Activated T-cell treated with anti-CD3 and anti-CD28 coated beads, Interleukin-2, amount 50 U/mL, for 24 hours (primary cell): Measurements from ENCODE around the gene PPP1R1B.

Source experiments
- DNase-seq: peaks from one replicate; pipeline ENCODE4 v3.0.0-alpha.2; 2020
- H3K27ac Mint-ChIP-seq: 2 replicates; pipeline ENCODE4 v1.8.0; 2020; ENCODE audit warnings: mild to moderate bottlenecking, mixed read lengths
- H3K27me3 Mint-ChIP-seq: 2 replicates; pipeline ENCODE4 v1.8.0; 2020; ENCODE audit warnings: mixed read lengths
- H3K36me3 Mint-ChIP-seq: 2 replicates; pipeline ENCODE4 v1.8.0; 2020; ENCODE audit warnings: low read depth, mixed read lengths
- H3K4me1 Mint-ChIP-seq: 2 replicates; pipeline ENCODE4 v1.8.0; 2020; ENCODE audit warnings: low read depth, mixed read lengths
- H3K4me3 Mint-ChIP-seq: 2 replicates; pipeline ENCODE4 v1.8.0; 2020; ENCODE audit warnings: mild to moderate bottlenecking, moderate library complexity, mixed read lengths
- H3K9me3 Mint-ChIP-seq: 2 replicates; pipeline ENCODE4 v1.8.0; 2020; ENCODE audit warnings: mixed read lengths

The PPP1R1B gene

GRCh38 chr17:39667262-39667944, 40.7 kb downstream of the PPP1R1B start:
- Mint-ChIP-seq H3K4me3 (no peak overlapping the region), H3K27me3 (peaks cover 42% of the 10 kb centered on the region), H3K27ac (no peak overlapping the region), H3K9me3 (no peaks in the 10 kb centered on the region), H3K4me1 (peaks cover 13% of the 10 kb centered on the region), H3K36me3 (peaks cover 9% of the 10 kb centered on the region)
- DNase-seq: peak; percentile 52

GRCh38 chr17:39667945-39668924, 41.5 kb downstream of the PPP1R1B start, which contains the start of gene PNMT:
Gene PNMT (plus strand): TSS chr17:39668453. CDS start chr17:39668476, 23 bp downstream.
- Mint-ChIP-seq H3K4me3 (peak within 1 kb of the TSS; percentile 27), H3K27ac (peak within 1 kb of the TSS; percentile 38), H3K36me3 (peaks cover 3% of the 10 kb centered on the region), H3K9me3 (no peaks in the 10 kb centered on the region), H3K4me1 (peaks cover 13% of the 10 kb centered on the region), H3K27me3 (peaks cover 42% of the 10 kb centered on the region)
- DNase-seq: peak; percentile 74

DNA sequence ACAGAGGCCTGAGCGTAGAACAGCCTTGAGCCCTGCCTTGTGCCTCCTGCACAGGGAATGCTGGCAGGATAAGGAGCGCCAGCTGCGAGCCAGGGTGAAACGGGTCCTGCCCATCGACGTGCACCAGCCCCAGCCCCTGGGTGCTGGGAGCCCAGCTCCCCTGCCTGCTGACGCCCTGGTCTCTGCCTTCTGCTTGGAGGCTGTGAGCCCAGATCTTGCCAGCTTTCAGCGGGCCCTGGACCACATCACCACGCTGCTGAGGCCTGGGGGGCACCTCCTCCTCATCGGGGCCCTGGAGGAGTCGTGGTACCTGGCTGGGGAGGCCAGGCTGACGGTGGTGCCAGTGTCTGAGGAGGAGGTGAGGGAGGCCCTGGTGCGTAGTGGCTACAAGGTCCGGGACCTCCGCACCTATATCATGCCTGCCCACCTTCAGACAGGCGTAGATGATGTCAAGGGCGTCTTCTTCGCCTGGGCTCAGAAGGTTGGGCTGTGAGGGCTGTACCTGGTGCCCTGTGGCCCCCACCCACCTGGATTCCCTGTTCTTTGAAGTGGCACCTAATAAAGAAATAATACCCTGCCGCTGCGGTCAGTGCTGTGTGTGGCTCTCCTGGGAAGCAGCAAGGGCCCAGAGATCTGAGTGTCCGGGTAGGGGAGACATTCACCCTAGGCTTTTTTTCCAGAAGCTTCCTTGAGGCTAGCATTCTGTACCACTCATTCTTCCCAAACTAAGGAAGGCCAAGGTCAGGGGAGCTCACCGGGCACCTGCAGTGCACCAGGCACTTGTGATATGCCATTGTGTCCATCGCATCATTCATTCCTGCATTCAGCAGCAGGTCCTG, 43.4 kb downstream of the PPP1R1B start:
- no peaks in the 10 kb centered on the region for H3K9me3 Mint-ChIP-seq
- H3K4me3 Mint-ChIP-seq: no peak overlapping the region
- no peak overlapping the region for H3K27ac Mint-ChIP-seq
- no peaks in the 10 kb centered on the region for H3K36me3 Mint-ChIP-seq
- DNase-seq: no peak
- peaks cover 13% of the 10 kb centered on the region for H3K4me1 Mint-ChIP-seq
- H3K27me3 Mint-ChIP-seq: peaks cover 42% of the 10 kb centered on the region

GRCh38 chr17:39670746-39671145, 44.0 kb downstream of the PPP1R1B start:
- H3K27me3 Mint-ChIP-seq: peaks cover 40% of the 10 kb centered on the region
- no peak for DNase-seq
- no peaks in the 10 kb centered on the region for H3K36me3 Mint-ChIP-seq
- H3K4me3 Mint-ChIP-seq: no peak overlapping the region
- peaks cover 17% of the 10 kb centered on the region for H3K4me1 Mint-ChIP-seq
- no peak overlapping the region for H3K27ac Mint-ChIP-seq
- H3K9me3 Mint-ChIP-seq: no peaks in the 10 kb centered on the region

GRCh38 chr17:39671651-39672521, 45.1 kb downstream of the PPP1R1B start:
- Mint-ChIP-seq H3K27me3 (peaks cover 30% of the 10 kb centered on the region), H3K4me3 (no peak overlapping the region), H3K27ac (no peak overlapping the region), H3K4me1 (peaks cover 27% of the 10 kb centered on the region), H3K9me3 (no peaks in the 10 kb centered on the region), H3K36me3 (no peaks in the 10 kb centered on the region)
- no peak for DNase-seq

DNA sequence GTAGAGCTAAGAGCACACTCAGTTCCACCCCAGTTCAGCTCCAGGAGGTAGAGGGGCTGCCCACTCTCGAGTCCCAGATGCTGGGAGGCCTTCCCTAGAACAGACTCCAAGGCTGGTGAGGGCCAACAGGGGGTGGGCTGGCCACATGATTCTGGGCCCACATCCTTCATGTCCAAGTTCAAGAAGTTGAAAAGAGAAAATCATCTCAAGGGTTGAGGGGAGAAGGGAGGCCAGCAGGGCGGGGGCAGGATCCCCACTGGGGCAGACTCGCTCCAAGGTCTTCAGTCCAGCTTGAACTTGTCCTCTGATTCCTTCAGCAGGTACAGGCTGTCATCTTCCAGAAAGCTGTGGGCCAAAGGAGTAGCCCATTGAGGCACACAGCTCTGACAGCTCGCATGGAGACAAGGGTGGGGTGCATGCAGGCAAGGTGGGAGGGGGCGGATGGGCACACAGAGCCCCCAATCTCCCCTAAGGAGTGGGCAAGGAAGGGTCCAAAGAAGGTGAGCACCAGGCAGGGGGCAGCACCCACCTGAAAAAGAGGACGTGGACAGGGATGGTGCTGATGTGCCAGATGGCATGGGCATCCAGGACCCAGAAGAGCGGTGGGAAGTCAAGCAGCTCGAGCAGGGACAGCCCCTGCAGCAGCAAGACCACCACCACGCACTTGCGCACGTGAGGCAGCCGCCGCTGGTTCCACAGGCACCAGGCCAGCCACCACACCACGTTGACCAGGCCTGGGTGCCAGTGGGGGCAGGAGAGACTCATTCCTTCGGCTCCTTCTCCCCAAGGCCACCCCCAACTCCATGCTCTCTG, 46.0 kb downstream of the PPP1R1B start:
- H3K27ac Mint-ChIP-seq: no peak overlapping the region
- H3K4me1 Mint-ChIP-seq: peaks cover 34% of the 10 kb centered on the region
- peaks cover 2% of the 10 kb centered on the region for H3K36me3 Mint-ChIP-seq
- H3K27me3 Mint-ChIP-seq: peaks cover 26% of the 10 kb centered on the region
- H3K4me3 Mint-ChIP-seq: no peak overlapping the region
- no peak for DNase-seq
- no peaks in the 10 kb centered on the region for H3K9me3 Mint-ChIP-seq

GRCh38 chr17:39673335-39674081, 46.8 kb downstream of the PPP1R1B start:
- Mint-ChIP-seq H3K4me3 (no peak overlapping the region), H3K9me3 (no peaks in the 10 kb centered on the region), H3K27ac (no peak overlapping the region), H3K4me1 (peaks cover 39% of the 10 kb centered on the region), H3K27me3 (peaks cover 20% of the 10 kb centered on the region), H3K36me3 (peaks cover 3% of the 10 kb centered on the region)
- no peak for DNase-seq

DNA sequence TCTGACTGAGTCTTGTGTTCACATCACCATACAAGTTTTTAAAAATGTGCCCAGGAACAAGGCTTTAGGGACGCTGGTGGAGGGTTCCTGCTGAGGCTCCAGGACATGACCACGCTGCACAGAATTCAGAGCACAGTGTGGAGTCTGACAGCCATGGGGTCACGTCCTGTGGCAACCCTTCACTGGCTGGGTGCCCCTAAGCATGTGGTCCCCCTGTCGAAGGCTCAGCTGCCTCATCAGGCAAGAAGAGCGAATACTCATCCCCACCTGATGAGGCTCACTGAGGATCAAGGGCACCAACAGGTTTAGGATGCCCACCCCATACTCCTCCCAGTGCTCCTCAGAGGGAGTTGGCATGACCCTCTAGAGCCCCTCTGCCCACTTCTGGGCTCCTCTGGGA, 47.4 kb downstream of the PPP1R1B start:
- Mint-ChIP-seq H3K4me3 (no peak overlapping the region), H3K27ac (no peak overlapping the region), H3K27me3 (peaks cover 16% of the 10 kb centered on the region), H3K9me3 (no peaks in the 10 kb centered on the region), H3K4me1 (peaks cover 43% of the 10 kb centered on the region), H3K36me3 (peaks cover 6% of the 10 kb centered on the region)
- no peak for DNase-seq

DNA sequence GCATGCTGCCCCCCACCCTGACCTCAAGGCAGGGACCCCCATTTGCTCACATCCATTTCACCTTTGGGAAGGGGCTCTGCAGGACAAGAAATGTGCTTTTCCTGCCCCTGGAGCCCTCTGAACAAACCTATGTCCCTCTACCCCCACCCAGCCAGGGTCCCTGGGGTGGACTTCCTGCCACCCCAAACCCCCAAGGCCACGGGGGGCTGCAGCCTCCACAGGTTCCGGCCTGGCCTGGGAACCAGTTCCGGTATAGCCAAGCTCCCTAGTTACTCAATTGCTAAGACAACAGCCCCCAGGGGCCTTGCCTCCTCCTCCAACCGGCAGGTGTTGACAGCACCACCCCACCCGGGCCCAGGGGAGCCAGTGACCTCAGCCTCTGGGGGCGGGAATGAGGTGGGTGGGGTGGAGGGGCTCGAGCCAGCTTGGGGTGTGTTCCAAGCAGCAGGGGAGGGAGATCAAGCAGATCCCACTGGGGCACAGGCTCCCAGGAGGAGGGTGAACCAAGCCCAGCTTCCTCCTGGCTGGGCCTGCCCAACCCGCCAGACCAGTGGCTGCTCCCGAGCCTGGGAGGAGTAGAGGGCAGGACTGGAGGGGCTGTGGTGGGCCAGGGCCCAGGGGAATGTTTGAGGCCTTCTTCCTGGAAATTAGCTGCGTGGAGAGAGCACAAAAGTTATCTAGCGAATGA, 48.1 kb downstream of the PPP1R1B start:
- no peak overlapping the region for H3K4me3 Mint-ChIP-seq
- H3K27ac Mint-ChIP-seq: no peak overlapping the region
- H3K4me1 Mint-ChIP-seq: peaks cover 50% of the 10 kb centered on the region
- DNase-seq: no peak
- peaks cover 12% of the 10 kb centered on the region for H3K27me3 Mint-ChIP-seq
- H3K9me3 Mint-ChIP-seq: no peaks in the 10 kb centered on the region
- H3K36me3 Mint-ChIP-seq: peaks cover 8% of the 10 kb centered on the region

DNA sequence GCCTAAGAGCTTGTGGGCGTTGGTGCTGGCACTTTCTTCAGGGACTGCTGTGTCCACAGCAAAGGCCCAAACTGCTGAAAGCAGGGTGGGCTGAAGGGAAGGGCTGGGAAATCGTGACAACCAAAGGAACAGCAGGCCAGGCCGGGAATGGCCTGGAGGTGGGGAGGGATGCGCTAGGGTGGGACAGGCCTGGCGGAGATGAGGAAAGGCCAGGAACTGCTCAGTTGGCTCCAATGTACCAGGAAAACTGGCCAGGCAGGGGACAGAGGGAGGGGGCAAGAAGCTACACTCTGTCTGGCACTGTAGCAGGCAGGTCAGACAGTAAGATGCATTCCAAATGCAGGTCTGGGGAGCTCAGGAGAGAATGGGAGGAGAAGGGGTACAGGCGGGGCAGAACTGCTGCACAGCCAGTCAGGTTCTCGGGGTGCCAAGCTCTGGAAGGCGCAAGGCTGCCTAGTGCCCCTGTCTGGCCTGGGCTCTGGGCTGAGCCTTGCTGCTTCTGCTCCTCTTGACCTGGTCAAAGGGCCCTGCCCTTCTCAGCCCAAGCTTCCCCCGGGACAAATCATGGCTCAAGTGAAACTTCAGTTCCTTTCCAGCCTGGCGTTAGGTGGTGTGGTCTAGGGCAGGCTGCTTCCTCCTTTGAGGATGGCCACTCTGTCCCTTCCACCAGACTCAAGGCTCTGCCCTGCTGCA, 48.8 kb downstream of the PPP1R1B start:
- H3K27ac Mint-ChIP-seq: peak overlapping the region; percentile 67
- H3K4me3 Mint-ChIP-seq: no peak overlapping the region
- H3K27me3 Mint-ChIP-seq: peaks cover 9% of the 10 kb centered on the region
- DNase-seq: no peak
- H3K36me3 Mint-ChIP-seq: peaks cover 11% of the 10 kb centered on the region
- H3K9me3 Mint-ChIP-seq: no peaks in the 10 kb centered on the region
- peaks cover 57% of the 10 kb centered on the region for H3K4me1 Mint-ChIP-seq

DNA sequence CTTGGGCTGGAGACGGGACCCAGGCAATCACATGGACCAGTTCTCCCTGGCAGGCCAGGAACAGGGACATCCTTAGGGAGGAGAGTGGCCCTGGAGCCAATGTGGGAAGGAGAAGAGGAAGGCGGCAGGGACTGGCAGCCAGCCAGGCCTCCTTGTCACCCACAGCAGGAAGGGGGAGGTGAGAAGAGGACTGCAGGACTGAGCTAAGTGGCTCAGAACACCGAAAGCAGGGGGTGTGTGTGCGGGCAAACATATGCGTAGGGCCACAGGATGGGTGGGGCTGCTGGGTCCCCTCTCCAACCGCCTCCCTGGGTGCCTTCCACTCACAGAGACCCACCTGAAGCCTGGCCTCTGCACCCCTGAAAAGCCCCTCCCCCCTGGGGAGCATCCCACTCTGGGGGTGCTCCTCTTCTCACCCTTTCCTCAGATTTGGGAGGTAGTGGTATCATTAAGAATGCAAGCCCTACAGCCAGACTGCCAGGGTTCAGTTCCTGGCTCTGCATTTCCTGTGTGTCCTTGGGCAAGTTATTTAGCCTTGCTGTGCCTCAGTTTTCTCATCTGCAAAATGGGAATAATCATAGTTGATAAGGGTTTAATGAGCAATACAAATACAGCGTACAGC, 49.6 kb downstream of the PPP1R1B start:
- Mint-ChIP-seq H3K9me3 (no peaks in the 10 kb centered on the region), H3K27ac (peak overlapping the region; percentile 67), H3K36me3 (peaks cover 18% of the 10 kb centered on the region), H3K4me1 (peaks cover 64% of the 10 kb centered on the region), H3K27me3 (peaks cover 2% of the 10 kb centered on the region), H3K4me3 (no peak overlapping the region)
- DNase-seq: peak; percentile 58
